GM21367 (cell line): Measurements from ENCODE around the gene INPP5E.

Experiments used
- ATAC-seq: cut with Tn5 transposase; IDR thresholded peaks from one replicate; pipeline ENCODE4 v1.9.1; 2021; ENCODE audit not compliant: unreplicated experiment

Gene INPP5E

DNA sequence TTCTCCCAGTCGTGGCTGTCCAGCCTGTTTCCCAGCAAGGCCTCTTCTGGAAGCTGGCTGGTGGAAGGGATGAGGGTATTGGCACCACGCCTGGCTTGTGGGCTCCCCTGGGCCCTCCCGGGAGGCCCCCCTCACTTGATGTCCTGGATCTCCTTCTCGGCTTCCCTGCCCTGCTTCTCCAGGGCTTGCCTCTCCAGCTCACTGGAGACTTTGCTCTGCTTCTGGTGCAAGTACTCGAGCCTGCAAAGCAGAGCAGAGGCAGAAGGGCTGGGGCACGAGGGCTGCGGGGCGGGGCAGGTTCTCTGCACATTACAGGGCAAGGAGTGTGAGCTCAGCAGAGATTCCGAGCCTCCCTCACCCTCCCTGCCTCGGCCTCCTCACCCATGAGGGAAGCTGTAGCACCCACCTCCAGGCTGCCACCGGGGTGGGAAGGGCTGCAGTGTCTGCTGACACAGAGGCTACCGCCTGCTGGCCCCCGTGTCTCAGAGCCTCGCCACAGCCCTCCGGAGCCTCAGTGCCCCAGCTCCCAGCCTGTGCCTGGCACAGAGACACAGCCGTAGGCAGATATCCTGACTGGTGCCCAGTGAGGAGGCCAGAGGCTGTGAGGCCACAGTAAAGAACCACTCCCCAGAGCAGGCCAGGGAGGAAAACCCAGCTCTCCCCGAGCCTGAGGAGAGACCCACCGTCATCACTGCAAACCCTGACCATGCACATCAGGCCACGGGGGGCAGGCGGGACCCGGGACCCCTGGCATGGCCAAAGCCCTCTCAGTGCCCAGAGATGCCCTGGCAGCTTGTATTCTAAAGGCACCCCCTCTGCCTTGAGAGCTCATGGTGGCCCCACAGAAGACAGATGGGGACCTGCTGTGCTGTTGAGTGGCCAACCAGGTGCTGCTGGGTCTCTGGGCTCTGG, 46.9 kb downstream of the INPP5E start:
- no peak for ATAC-seq

DNA sequence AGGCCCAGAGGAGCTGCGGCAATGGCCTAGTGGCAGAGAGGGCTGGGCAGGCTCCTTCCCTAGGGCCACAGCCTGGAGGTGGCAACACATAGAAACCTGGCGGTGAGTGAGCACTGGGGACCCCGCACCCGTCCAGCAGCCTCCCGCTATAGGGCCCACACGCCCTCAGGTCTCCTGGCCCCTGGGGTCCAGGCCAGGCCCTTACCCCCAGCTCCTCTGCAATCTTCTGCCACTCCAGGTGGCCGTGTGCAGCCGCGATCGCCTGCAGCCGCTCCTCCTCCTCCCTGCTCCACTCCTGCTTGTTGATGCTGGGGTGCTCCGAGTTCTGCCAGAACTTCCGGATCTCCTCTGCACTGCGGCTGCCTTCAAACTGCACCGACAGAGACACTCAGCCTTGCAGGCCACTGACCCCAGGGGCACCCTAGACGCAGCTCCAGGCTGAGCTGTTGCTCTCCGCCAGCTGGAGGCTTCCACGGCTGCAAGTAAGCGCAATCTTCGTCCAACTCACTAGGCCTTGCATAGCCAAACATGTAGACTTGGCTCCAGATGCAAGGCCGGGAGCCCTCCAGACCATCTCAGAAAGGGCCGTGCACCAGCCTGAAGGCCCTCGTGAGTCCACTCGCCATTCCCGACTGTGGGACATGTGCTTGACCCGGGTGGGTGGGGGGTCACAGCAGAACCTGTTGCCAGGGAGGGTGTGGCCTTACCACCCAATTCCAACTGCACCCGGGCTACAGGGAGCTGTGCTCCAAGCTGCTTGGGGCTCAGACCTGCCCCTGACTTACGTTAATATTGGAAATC, 47.7 kb downstream of the INPP5E start:
- ATAC-seq = no peak

DNA sequence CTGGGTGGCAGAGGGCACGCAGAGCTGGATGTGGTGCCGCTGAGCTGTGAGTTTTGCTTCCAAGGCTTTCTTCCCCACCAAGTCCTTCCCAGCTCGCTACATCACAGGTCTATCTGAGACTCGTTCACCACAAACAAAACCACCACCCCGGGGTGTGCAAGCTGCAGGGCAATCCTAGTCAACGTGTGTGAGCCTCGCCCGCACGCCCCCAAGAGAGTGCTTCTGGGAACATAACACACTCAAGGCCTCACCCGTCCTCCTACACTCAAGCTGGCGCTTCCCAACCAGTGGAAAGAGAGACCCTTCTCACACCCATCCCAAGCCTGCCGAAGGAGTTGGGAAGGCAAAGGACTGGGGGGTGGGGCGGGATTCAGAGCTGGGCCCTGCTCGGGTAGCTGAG, 50.2 kb downstream of the INPP5E start:
- ATAC-seq = no peak

DNA sequence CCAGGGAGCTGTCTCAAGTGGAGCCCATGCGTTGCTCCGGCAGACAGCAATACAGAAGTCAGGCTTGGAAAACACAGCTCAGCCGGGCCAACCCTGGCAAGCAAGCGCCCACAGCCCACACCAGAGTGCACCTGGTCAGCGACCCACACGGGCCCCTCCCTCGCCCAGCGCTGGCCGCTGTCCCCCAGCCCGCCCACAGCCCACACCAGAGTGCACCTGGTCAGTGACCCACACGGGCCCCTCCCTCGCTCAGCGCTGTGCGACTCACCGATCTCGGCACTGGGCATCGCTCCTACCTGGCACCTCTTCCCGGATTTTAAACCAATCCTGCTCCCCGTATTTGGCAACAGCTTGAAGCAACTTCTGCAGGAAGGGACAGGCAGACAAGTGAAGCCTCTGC, 52.4 kb downstream of the INPP5E start:
- no peak for ATAC-seq

DNA sequence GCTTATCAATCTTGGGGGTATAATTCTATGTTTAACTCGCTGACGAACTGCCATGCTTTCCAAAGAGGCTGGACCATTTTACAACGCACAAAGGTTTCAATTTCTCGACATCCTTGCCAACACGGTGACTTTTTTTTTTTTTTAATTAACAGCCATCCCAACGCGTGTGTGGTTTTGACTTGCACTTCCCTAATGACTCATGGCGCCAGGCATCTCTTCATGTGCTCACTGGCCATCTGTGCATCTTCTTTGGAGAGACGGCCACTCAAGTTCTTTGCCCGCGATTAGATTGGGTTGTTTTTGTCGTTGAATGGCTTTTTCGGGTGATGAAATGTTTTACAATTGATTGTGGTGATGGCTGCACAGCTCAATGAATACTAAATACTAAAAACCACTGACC, 53.6 kb downstream of the INPP5E start:
- no peak for ATAC-seq

DNA sequence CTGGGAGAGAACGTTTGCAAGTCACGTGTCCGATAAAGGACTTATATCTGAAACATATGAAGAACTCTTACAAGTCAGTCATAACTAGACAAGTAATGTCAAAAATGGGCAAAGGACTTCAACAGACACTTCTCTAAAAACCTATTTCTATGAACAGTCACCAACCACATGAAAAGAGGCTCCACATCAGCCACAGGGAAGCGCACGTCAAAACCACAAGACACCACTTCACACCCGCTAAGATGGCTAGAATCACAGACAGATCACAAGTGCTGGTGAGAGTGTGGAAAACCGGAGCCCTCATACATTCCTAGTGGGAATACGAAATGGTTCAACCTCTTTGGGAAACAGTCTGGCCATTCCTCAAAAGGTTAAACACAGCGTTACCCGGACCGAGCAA, 54.6 kb downstream of the INPP5E start:
- no peak for ATAC-seq

DNA sequence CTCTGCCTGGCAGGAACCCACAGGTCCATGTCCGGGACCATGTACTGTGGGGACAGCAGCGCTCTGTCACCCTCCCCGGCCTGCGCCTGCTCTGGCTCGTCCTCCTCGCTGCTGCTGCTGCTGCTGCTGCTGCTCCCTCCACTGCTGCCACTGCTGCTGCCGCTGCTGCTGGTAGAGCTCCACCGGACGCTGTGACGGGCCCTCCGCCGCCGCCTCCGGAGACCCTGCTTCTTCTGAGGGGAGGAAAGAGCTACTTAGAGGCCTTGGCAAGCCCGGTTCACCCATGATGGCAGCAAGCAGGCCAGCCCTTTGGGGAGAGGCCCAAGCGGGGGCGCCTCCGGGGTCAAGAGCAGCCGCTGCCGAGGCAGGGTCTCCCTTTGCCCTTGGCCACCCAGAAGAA, 56.2 kb downstream of the INPP5E start:
- ATAC-seq = no peak

DNA sequence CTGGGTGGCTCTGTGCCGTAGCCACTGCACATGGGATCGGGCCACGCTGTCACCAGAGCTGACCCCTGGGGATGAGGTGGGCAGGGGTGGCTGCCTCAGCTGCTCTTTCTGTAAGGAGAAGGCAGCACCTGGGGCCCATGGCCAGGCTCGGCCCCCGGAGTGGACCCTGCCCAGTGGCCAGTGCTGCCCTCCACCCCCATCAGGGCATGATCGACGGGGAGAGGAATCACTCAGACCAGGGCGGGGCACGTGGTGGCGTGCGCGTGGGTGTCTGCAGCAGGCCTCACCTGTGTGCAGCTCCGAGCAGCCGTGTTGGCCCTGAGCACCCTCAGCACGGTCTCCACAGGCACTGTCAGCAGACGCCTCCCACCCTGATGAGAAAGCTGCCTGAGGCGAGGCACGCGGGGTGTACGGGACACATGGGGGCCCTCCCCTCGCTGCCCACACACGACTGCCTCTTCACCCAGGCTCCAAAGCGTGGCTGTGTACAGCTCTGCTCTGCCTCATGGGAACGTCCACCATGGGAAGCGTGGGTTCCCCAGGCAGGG, 57.6 kb downstream of the INPP5E start:
- no peak for ATAC-seq

DNA sequence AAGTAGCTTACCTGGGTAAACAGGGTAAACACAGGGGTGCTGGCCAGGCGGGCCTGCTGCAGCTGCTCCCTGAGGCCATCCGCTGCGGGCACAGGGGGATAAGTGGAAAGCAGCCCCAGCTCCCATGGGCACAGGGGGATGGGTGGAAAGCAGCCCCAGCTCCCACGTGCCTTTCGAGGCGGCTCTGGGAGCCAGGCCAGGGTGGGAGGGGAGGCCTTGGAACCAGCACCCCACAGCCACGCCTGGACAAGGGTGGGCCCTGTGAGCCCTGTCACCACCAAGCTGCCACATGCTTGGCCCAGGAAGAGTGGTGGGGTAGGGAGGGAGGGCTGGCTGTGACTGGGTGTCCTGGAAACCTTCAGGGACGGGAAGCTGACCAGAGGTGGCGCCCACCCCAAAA, 58.3 kb downstream of the INPP5E start:
- ATAC-seq = no peak

DNA sequence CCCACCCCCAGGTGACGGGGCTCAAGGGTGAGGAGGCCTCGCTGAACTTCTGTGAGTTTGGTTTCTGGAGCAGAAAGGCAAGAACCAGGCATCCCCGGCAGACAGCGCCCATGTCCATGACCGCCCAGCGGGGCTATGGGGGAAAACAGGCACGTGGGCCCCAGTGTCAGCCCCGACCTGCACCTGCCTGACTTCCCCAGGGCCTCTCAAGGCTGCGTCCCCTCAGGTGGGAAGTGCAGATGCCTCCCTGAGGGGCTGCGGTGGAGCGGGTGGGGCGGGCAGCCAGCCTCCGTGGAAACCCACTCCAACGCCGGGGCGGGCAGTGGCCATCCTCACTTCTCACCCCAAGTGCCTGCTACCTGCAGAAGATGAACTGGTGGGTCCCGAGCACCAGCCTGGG, 59.3 kb downstream of the INPP5E start:
- no peak for ATAC-seq

DNA sequence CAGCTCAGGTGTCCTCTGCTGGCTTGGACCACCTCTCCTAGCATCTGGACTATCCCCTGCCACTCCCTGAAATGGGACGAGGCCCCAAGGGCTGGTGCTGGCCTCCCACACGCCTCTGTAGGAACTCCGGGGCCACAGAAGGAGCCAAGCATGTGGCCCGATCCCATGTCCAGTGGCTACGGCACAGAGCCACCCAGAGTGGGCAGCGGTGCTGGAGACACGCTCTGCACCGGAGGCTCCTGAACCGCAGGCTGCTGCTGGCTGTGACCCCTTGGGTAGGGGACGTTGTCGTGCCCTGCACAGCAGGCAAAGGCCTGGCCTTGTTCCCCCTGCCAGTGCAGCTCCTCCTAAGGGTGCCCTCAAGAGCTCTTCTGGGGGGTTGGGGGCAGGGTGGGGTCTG, 59.8 kb downstream of the INPP5E start:
- no peak for ATAC-seq

DNA sequence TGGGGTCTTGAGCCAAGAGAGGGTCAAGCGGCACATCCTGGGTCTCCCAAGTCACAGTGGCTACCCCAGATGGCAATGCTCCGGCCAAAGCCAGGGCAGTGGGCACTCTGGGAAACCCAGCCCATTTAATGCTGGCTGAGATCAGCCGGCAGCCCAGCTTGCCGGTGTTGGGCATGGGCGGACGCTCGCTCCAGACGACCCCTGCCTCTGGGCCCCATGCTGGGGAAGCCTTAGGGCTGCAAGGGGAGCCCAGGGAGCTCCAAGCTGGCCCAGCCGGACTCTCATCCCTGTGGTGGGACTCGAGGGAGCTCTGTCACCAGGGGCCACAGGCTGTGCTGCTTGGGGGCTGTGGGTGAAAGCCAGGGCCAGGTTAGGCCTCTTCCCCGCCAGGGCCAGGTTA, 60.2 kb downstream of the INPP5E start:
- no peak for ATAC-seq

DNA sequence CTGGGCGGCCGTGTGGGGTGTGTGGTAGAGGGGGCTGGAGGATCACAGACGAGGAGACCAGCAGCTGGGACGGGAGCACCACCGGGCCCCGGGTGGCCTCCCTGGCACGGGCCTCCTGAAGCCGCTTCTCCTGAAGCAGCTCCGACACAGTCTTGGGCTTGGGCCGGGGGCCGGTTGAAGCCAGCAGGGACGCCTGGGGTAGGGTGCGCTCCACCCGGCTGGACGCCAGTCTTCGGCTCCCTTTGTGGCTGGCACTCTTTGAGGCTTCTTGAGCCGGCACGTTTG, 60.7 kb downstream of the INPP5E start:
- no peak for ATAC-seq
